ACHN (cell line): ENCODE measurements around the gene ABCA5.
"Not testable (repeated sequence)": the region's sequence is repeated elsewhere in the genome, so short reads cannot be mapped to it uniquely, and the experiment has no call there.

ENCODE experiments used
- DNase-seq: peaks from one replicate; pipeline ENCODE4 v3.0.0-alpha.2; 2015
- in situ Hi-C: cut with HindIII; loops from 2 replicates; pipeline ENCODE4 v1.10.0; 2017; ENCODE audit warnings: low sequenced_read_pairs, low pct_ligation_motif_present, low pct_unique_long_range_greater_than_20kb

ABCA5 gene

GRCh38 chr17:69231521-69231920 is 95.4 kb downstream of the ABCA5 start:
- in situ Hi-C loops: loop anchor here (25.0 kb wide), 1 partner anchor 444 kb away; no protein-coding TSS in a partner anchor
- DNase-seq: no peak

GRCh38 chr17:69230939-69231338 is 96.0 kb downstream of the ABCA5 start:
- DNase-seq: no peak
- in situ Hi-C loops: loop anchor here (25.0 kb wide), 1 partner anchor 444 kb away; no protein-coding TSS in a partner anchor

GRCh38 chr17:69228576-69228975 is 98.4 kb downstream of the ABCA5 start, which contains the start of gene ABCA10:
Gene ABCA10, minus strand, starts transcription at chr17:69228824. Its CDS starts 3,466 bp downstream, at chr17:69225358.
- in situ Hi-C loops: loop anchor here (25.0 kb wide), 1 partner anchor 441 kb away; no protein-coding TSS in a partner anchor
- DNase-seq: no peak

DNA sequence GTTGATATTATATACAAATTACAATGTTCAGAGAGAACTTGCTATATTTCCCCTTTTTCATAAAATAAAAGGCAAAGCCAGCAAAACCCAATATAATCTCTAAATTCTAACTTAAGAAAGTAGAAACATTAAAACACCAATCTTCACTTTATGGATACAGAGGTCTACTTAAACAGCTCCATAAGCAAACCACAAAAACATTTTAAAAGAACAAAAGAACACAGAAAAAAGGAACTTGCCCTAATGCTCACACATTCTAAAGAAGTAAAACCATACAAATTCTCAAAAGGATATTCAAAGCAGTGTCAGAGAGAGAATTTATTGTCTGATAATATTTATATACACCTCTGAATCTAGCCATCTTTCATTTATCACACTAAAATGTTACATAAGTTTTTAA is 98.9 kb downstream of the ABCA5 start:
- in situ Hi-C loops: loop anchor here (25.0 kb wide), 1 partner anchor 441 kb away; no protein-coding TSS in a partner anchor
- DNase-seq: no peak

DNA sequence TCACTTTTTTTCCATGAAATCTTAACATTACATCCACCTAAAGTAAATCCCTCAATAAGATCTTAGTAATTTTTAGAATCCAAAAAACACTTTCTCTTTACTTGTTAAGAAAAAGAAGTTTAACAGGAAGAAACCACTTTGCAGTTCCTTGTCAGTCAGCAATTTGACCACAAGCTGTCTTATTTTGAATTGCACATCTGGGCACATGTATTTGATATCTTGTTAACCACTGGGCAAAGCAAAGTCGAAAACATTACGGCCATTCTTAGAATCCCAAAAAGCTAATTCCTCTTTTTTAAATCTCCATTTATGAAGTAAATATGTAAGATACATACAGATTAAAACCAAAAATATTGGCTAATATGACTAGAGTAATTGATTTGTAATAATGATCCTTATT is 99.4 kb downstream of the ABCA5 start:
- in situ Hi-C loops: loop anchor here (25.0 kb wide), 1 partner anchor 440 kb away; no protein-coding TSS in a partner anchor
- DNase-seq: no peak

- in situ Hi-C loops: no loop called here
- no peak for DNase-seq
Measured at GRCh38 chr17:69223809-69224208, 103.1 kb downstream of the ABCA5 start.

DNA sequence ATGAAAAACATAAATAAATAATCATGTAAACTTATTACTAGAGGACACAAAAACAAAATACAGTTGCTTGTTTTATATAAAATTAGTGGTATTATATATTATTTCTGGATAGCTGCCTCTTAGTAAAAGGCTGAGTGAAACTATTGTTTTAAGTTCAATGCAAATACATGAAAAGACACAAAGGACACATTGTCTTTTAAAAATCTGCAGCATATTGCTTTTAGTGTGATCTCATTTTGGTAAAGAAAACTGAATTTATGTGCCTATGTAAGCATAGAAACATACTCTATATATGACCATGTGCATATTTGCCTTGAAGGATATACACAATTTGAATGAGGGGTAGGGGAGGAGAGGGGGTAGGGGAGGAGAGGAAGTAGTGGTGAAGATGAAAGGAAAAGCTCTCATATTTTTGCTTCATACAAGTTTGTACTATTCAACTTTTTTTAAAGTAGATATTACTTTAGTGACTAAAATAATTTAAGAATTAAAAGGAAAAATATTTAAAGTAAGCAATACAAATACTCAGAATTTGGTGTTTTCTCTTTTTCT is 104.2 kb downstream of the ABCA5 start:
- no peak for DNase-seq
- in situ Hi-C loops: no loop called here

DNA sequence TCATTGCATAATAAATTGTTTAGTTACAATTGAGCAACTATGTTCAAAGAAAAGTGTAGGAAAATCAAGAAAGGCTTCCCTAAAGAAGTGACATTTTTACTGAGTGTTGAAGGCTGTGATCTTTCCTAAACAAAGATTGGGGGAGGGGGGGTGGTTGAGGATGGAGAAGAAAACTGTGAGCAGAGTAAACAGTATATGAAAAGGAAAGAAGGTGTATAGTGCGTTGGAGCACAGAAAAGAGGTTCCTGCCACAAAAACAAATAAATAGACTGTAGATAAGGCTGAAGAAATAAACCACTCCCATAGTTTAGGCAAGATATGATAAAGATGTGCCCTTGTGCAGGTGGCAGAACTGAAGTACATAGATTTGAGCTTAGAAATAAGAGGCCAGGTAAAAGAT is 106.8 kb downstream of the ABCA5 start:
- in situ Hi-C loops: no loop called here
- no peak for DNase-seq

DNA sequence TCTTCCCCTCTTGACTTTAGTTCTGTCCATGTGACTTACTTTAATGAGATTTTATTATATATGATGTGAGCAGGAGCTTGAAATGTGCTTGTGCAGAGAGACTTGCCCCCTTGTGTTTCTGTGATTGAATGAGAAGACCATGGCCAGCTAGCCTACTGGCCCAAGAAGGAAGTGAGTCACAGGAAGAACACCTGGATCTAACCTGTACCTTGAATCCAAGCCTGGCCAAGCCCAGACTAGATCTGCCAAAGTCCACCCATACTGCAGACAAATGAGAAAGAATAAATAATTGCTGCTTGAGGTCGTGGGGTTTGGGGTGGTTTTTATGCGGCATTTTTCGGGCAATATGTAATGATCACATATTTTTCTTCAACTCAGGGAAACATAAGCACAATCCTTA is 107.9 kb downstream of the ABCA5 start:
- DNase-seq: no peak
- in situ Hi-C loops: no loop called here

DNA sequence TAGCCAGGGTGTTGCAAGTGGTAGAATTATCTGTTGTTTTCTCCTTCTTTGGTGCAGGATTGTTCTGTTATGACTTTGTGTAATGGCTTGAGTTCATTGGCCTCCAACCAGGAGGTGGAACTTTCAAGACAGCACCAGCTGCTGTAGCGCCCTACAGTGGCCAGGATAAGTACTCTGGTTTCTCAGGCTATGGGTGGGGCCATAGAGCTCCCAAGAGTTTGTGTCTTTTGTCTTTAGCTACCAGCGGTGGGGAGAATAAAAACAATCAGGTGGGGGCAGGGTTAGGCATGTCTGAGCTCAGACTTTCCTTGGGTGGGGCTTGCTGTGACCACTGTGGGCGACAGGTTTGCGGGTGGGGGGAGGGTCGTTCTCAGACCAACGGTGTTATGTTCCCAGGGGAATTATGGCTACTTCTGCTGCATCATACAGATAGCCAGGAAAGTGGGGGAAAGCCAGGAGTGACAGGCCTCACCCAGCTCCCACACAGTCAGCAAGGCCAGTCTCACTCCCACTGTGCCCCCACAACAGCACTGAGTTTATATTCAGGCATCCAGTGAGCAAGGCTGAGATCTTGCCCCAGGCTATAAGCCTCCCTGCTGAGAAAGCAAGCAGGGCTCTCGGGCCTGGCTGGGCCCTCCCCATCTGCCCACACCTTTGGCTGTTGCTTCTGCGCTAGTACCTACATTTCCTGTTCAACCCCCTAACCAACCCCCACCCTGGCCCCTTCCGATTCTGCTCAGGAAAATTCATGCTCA is 113.7 kb downstream of the ABCA5 start:
- in situ Hi-C loops: no loop called here
- DNase-seq: no peak

DNA sequence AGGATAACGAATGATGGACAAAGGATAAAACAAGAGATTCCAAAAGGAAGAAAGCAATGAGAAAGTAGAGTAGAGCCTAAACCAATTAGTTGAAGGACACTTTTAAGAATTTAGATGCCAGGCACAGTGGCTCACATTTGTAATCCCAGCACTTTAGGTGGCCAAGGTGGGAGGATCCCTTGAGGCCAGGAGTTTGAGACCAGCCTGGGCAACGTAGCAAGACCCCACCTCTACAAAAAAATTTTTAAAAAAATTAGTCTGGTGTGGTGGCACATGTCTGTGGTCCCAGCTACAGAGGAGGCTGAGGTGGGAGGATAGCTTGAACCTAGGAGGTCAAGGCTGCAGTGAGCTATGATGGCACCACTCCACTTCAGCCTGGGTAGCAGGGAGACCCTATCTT is 118.3 kb downstream of the ABCA5 start:
- in situ Hi-C loops: no loop called here
- no peak for DNase-seq

DNA sequence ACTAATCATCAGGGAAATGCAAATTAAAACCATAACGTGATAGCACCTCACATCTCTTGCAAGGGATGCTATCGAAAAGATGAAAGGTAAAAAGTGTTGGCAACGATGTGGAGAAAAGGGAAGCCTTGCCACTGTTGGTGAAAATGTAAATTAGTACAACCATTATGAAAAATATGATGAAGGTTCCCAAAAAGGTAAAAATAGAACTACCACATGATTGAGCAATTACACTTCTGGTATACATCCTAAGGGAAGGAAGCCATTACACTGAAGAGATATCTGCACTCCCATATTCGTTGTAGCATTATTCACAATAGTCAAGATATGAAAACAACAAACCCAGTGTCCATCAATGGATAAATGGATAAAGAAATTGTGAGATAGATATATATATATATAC is 119.8 kb downstream of the ABCA5 start:
- in situ Hi-C loops: no loop called here
- DNase-seq: no peak

GRCh38 chr17:69198238-69198637 is 128.7 kb downstream of the ABCA5 start:
- in situ Hi-C loops: no loop called here
- no peak for DNase-seq

DNA sequence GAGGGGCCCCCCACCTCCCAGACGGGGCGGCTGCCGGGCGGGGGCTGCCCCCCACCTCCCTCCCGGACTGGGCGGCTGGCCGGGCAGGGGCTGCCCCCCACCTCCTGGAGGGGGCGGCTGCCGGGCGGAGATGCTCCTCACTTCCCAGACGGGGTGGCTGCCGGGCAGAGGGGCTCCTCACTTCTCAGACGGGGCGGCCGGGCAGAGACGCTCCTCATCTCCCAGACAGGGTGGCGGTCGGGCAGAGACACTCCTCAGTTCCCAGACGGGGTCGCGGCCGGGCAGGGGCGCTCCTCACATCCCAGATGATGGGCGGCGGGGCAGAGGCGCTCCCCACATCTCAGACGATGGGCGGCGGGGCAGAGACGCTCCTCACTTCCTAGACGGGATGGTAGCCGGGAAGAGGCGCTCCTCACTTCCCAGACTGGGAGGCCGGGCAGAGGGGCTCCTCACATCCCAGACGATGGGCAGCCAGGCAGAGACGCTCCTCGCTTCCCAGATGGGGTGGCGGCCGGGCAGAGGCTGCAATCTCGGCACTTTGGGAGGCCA is 130.8 kb downstream of the ABCA5 start:
- in situ Hi-C loops, DNase-seq: not testable (repeated sequence)
